GM18861 (cell line): ENCODE measurements around the gene SPATA17.
"Not testable (repeated sequence)": the region's sequence is repeated elsewhere in the genome, so short reads cannot be mapped to it uniquely, and the experiment has no call there.

Source experiments
- ATAC-seq: cut with Tn5 transposase; IDR thresholded peaks from one replicate; pipeline ENCODE4 v1.9.1; 2021; ENCODE audit not compliant: unreplicated experiment

Gene SPATA17

GRCh38 chr1:217630711-217631591 is at the start of gene SPATA17, which contains the start of gene GPATCH2:
SPATA17 (plus strand) TSS chr1:217631344; CDS start chr1:217631379, 35 bp downstream.
GPATCH2 (minus strand) TSS chr1:217631090; CDS start chr1:217630971, 119 bp downstream.
- peak; percentile 94 for ATAC-seq

GRCh38 chr1:217584286-217584811 is 46.8 kb upstream of the SPATA17 start:
- ATAC-seq: not testable (repeated sequence)

GRCh38 chr1:217585577-217585976 is 45.6 kb upstream of the SPATA17 start:
- no peak for ATAC-seq

- ATAC-seq: no peak
Observed at GRCh38 chr1:217586586-217586985, 44.6 kb upstream of the SPATA17 start.

GRCh38 chr1:217590598-217590997 is 40.5 kb upstream of the SPATA17 start:
- ATAC-seq: no peak

- ATAC-seq: no peak
Observed at GRCh38 chr1:217599154-217599553, 32.0 kb upstream of the SPATA17 start.

- ATAC-seq: no peak
Observed at GRCh38 chr1:217602380-217602779, 28.8 kb upstream of the SPATA17 start.

GRCh38 chr1:217605390-217605789 is 25.8 kb upstream of the SPATA17 start:
- no peak for ATAC-seq

- no peak for ATAC-seq
Observed at GRCh38 chr1:217614200-217614712, 16.9 kb upstream of the SPATA17 start.

- no peak for ATAC-seq
Observed at GRCh38 chr1:217617126-217617525, 14.0 kb upstream of the SPATA17 start.

- peak; percentile 100 for ATAC-seq
Observed at GRCh38 chr1:217620814-217621213, 10.3 kb upstream of the SPATA17 start.

GRCh38 chr1:217622042-217622441 is 9.1 kb upstream of the SPATA17 start:
- ATAC-seq: peak; percentile 29

GRCh38 chr1:217626321-217626720 is 4.8 kb upstream of the SPATA17 start:
- no peak for ATAC-seq

- no peak for ATAC-seq
Observed at GRCh38 chr1:217627431-217627830, 3.7 kb upstream of the SPATA17 start.

GRCh38 chr1:217642455-217642854 is 11.3 kb downstream of the SPATA17 start:
- ATAC-seq: no peak

- ATAC-seq: no peak
Observed at GRCh38 chr1:217647791-217648190, 16.6 kb downstream of the SPATA17 start.

GRCh38 chr1:217650674-217651073 is 19.5 kb downstream of the SPATA17 start:
- ATAC-seq: no peak

- peak; percentile 73 for ATAC-seq
Observed at GRCh38 chr1:217660353-217661062, 29.4 kb downstream of the SPATA17 start.

- ATAC-seq: no peak
Observed at GRCh38 chr1:217661407-217661806, 30.3 kb downstream of the SPATA17 start.

- ATAC-seq: no peak
Observed at GRCh38 chr1:217668351-217668940, 37.3 kb downstream of the SPATA17 start.

- no peak for ATAC-seq
Observed at GRCh38 chr1:217673387-217673786, 42.2 kb downstream of the SPATA17 start.
